ENCODE measurements around the gene RNLS. TPM values are rescaled to one million over a fixed set of nuclear protein-coding genes. Genes with fewer than 3 reads are reported as not detected.
"Not testable (repeated sequence)": the region's sequence is repeated elsewhere in the genome, so short reads cannot be mapped to it uniquely, and the experiment has no call there.

RNLS gene
- polyA plus RNA-seq, 3 donors = 6.5 to 13.3 (median 10.8) TPM

GRCh38 chr10:88494537-88494936 lies 88.6 kb downstream of the RNLS start:
- no peak overlapping the region for H3K27ac ChIP-seq (ENCODE audit: low read depth, low read length)

GRCh38 chr10:88493691-88494483 lies 89.2 kb downstream of the RNLS start:
- 48 to 73% (median 51%) methylated on average over 3 of the region's 3 CpGs for WGBS, 3 donors
- no peak overlapping the region for H3K27ac ChIP-seq (ENCODE audit: low read depth, low read length)

GRCh38 chr10:88491314-88491713 lies 91.8 kb downstream of the RNLS start:
- no peak overlapping the region for H3K27ac ChIP-seq (ENCODE audit: low read depth, low read length)
- 63 to 93% (median 86%) methylated on average over 1 of the region's 1 CpG for WGBS, 3 donors

GRCh38 chr10:88490231-88490980 lies 92.7 kb downstream of the RNLS start:
- 56 to 71% (median 61%) methylated on average over 4 of the region's 4 CpGs for WGBS, 3 donors
- H3K27ac ChIP-seq (ENCODE audit: low read depth, low read length) = no peak overlapping the region

GRCh38 chr10:88489107-88489506 lies 94.0 kb downstream of the RNLS start:
- H3K27ac ChIP-seq (ENCODE audit: low read depth, low read length) = no peak overlapping the region
- 41 to 61% (median 55%) methylated on average over 1 of the region's 1 CpG for WGBS, 3 donors

GRCh38 chr10:88486816-88487215 lies 96.3 kb downstream of the RNLS start:
- H3K27ac ChIP-seq (ENCODE audit: low read depth, low read length) = not testable (repeated sequence)
- WGBS, 3 donors = 97 to 98% (median 97%) methylated on average over 2 of the region's 2 CpGs

GRCh38 chr10:88482220-88482619 lies 100.9 kb downstream of the RNLS start:
- WGBS, 3 donors = 76 to 85% (median 76%) methylated on average over 2 of the region's 2 CpGs

GRCh38 chr10:88478256-88478655 lies 104.9 kb downstream of the RNLS start:
- H3K27ac ChIP-seq (ENCODE audit: low read depth, low read length) = no peak overlapping the region
- 96 to 98% (median 98%) methylated on average over 2 of the region's 2 CpGs for WGBS, 3 donors

More at GRCh38 chr10:88482220-88482619, 100.9 kb downstream of the RNLS start:
- no peak overlapping the region for H3K27ac ChIP-seq (ENCODE audit: low read depth, low read length)

GRCh38 chr10:88477343-88478085 lies 105.6 kb downstream of the RNLS start:
- H3K27ac ChIP-seq (ENCODE audit: low read depth, low read length) = no peak overlapping the region
- 94 to 99% (median 95%) methylated on average over 4 of the region's 4 CpGs for WGBS, 3 donors

GRCh38 chr10:88474884-88475844 lies 108.0 kb downstream of the RNLS start:
- H3K27ac ChIP-seq (ENCODE audit: low read depth, low read length) = no peak overlapping the region
- WGBS, 3 donors = 53 to 71% (median 66%) methylated on average over 7 of the region's 7 CpGs

GRCh38 chr10:88473989-88474883 lies 108.9 kb downstream of the RNLS start:
- no peak overlapping the region for H3K27ac ChIP-seq (ENCODE audit: low read depth, low read length)
- 39 to 92% (median 89%) methylated on average over 2 of the region's 2 CpGs for WGBS, 3 donors

- no peak overlapping the region for H3K27ac ChIP-seq (ENCODE audit: low read depth, low read length)
- 76 to 89% (median 86%) methylated on average over 1 of the region's 1 CpG for WGBS, 3 donors
Measured at GRCh38 chr10:88472540-88472939, 110.6 kb downstream of the RNLS start.

GRCh38 chr10:88471899-88472298 lies 111.2 kb downstream of the RNLS start:
- WGBS, 3 donors = 31 to 74% (median 56%) methylated on average over 1 of the region's 1 CpG
- no peak overlapping the region for H3K27ac ChIP-seq (ENCODE audit: low read depth, low read length)

GRCh38 chr10:88467835-88468485 lies 115.2 kb downstream of the RNLS start:
- WGBS, 3 donors = 49 to 56% (median 51%) methylated on average over 4 of the region's 4 CpGs
- no peak overlapping the region for H3K27ac ChIP-seq (ENCODE audit: low read depth, low read length)

GRCh38 chr10:88466786-88467185 lies 116.3 kb downstream of the RNLS start:
- WGBS, 3 donors = 94 to 95% (median 94%) methylated on average over 3 of the region's 3 CpGs

GRCh38 chr10:88465765-88466164 lies 117.4 kb downstream of the RNLS start:
- no peak overlapping the region for H3K27ac ChIP-seq (ENCODE audit: low read depth, low read length)

More at GRCh38 chr10:88466786-88467185, 116.3 kb downstream of the RNLS start:
- H3K27ac ChIP-seq (ENCODE audit: low read depth, low read length) = no peak overlapping the region

- H3K27ac ChIP-seq (ENCODE audit: low read depth, low read length) = no peak overlapping the region
- 31 to 97% (median 96%) methylated on average over 1 of the region's 1 CpG for WGBS, 3 donors
Measured at GRCh38 chr10:88463811-88464210, 119.3 kb downstream of the RNLS start.
